ENCODE measurements around the gene IGSF8.
"Not testable (repeated sequence)": the region's sequence is repeated elsewhere in the genome, so short reads cannot be mapped to it uniquely, and the experiment has no call there.

The IGSF8 gene

GRCh38 chr1:160127381-160127780 is 29.0 kb upstream of the IGSF8 start:
- DNase-seq: no peak

GRCh38 chr1:160126342-160126741 is 27.9 kb upstream of the IGSF8 start:
- not testable (repeated sequence) for DNase-seq

GRCh38 chr1:160125746-160126145 is 27.3 kb upstream of the IGSF8 start:
- no peak for DNase-seq

GRCh38 chr1:160124705-160125478 is 26.5 kb upstream of the IGSF8 start:
- no peak for DNase-seq

- no peak for DNase-seq
Observed at GRCh38 chr1:160123726-160124125, 25.3 kb upstream of the IGSF8 start.

- DNase-seq: no peak
Observed at GRCh38 chr1:160122978-160123495, 24.6 kb upstream of the IGSF8 start.

GRCh38 chr1:160121388-160121787 is 23.0 kb upstream of the IGSF8 start:
- DNase-seq: no peak

GRCh38 chr1:160120797-160121196 is 22.4 kb upstream of the IGSF8 start:
- DNase-seq: no peak

- no peak for DNase-seq
Observed at GRCh38 chr1:160118928-160119327, 20.5 kb upstream of the IGSF8 start.

- peak; percentile 78 for DNase-seq
Observed at GRCh38 chr1:160117709-160118183, 19.3 kb upstream of the IGSF8 start.

- DNase-seq: no peak
Observed at GRCh38 chr1:160117300-160117699, 18.9 kb upstream of the IGSF8 start.

GRCh38 chr1:160116283-160117147 is 18.1 kb upstream of the IGSF8 start:
- no peak for DNase-seq

- no peak for DNase-seq
Observed at GRCh38 chr1:160115545-160116282, 17.3 kb upstream of the IGSF8 start, which contains the start of gene ATP1A2. Gene ATP1A2, plus strand, starts transcription at chr1:160115759. Its CDS starts 103 bp downstream, at chr1:160115862.

GRCh38 chr1:160114085-160114484 is 15.7 kb upstream of the IGSF8 start:
- DNase-seq: no peak

- no peak for DNase-seq
Observed at GRCh38 chr1:160113407-160113806, 15.0 kb upstream of the IGSF8 start.

GRCh38 chr1:160112357-160112756 is 13.9 kb upstream of the IGSF8 start:
- DNase-seq: no peak

GRCh38 chr1:160111462-160111861 is 13.0 kb upstream of the IGSF8 start:
- DNase-seq: not testable (repeated sequence)

GRCh38 chr1:160109686-160110085 is 11.3 kb upstream of the IGSF8 start:
- no peak for DNase-seq

GRCh38 chr1:160108888-160109662 is 10.7 kb upstream of the IGSF8 start:
- DNase-seq: peak; percentile 71

GRCh38 chr1:160107512-160107911 is 9.1 kb upstream of the IGSF8 start:
- DNase-seq: no peak

- DNase-seq: no peak
Observed at GRCh38 chr1:160105155-160105554, 6.7 kb upstream of the IGSF8 start.

GRCh38 chr1:160104486-160104885 is 6.1 kb upstream of the IGSF8 start:
- DNase-seq: no peak

Measured in right forelimb (tissue), 1 donor.